OCI-LY1 (cell line): Measurements from ENCODE around the gene ZNF497.

Source experiments
- H2AFZ ChIP-seq: fragments of 200-600 bp; sonication (generic), shearing (Covaris generic); 2 replicates; pipeline ENCODE4 v1.6.0; 2014; ENCODE audit warnings: antibody characterized with exemption, mild to moderate bottlenecking, low read length
- H3F3A ChIP-seq: fragments of 200-600 bp; sonication (generic), shearing (Covaris generic); 2 replicates; pipeline ENCODE4 v1.6.0; 2014; ENCODE audit warnings: mild to moderate bottlenecking, antibody characterized with exemption, low read length, moderate library complexity; ENCODE audit not compliant: insufficient read depth
- H3K27ac ChIP-seq: fragments of 200-600 bp; sonication (generic); 2 replicates; pipeline ENCODE4 v1.5.1; 2014; ENCODE audit warnings: low read length, mixed run types, mild to moderate bottlenecking, low read depth; ENCODE audit not compliant: poor library complexity, severe bottlenecking
- H3K27me3 ChIP-seq: fragments of 200-600 bp; sonication (generic); 2 replicates; pipeline ENCODE4 v1.6.0; 2014; ENCODE audit warnings: antibody characterized with exemption, mild to moderate bottlenecking, low read length, moderate library complexity; ENCODE audit not compliant: insufficient read depth
- H3K36me3 ChIP-seq: fragments of 200-600 bp; sonication (generic); 2 replicates; pipeline ENCODE4 v1.6.1; 2014; ENCODE audit warnings: mild to moderate bottlenecking, antibody characterized with exemption, low read length, moderate library complexity, mixed read lengths; ENCODE audit not compliant: insufficient read depth
- H3K4me1 ChIP-seq: fragments of 200-600 bp; sonication (generic); 2 replicates; pipeline ENCODE4 v1.5.1; 2014; ENCODE audit warnings: mild to moderate bottlenecking, low read length, moderate library complexity; ENCODE audit not compliant: insufficient read depth, severe bottlenecking
- H3K4me2 ChIP-seq: fragments of 200-600 bp; sonication (generic), shearing (Covaris generic); 2 replicates; pipeline ENCODE4 v1.6.1; 2014; ENCODE audit warnings: low read length
- H3K4me3 ChIP-seq: fragments of 200-600 bp; sonication (generic); 2 replicates; pipeline ENCODE4 v1.5.1; 2014; ENCODE audit warnings: low read length, low read depth, mild to moderate bottlenecking, mixed read lengths; ENCODE audit not compliant: poor library complexity, severe bottlenecking
- H3K79me2 ChIP-seq: fragments of 200-600 bp; shearing (Covaris generic); 2 replicates; pipeline ENCODE4 v1.6.1; 2016; ENCODE audit warnings: mixed run types, low read length, mixed read lengths; ENCODE audit not compliant: insufficient read depth
- H3K9ac ChIP-seq: fragments of 200-600 bp; sonication (generic), shearing (Covaris generic); 2 replicates; pipeline ENCODE4 v1.6.1; 2014; ENCODE audit warnings: mild to moderate bottlenecking, low read length, mixed read lengths
- H3K9me2 ChIP-seq: fragments of 200-600 bp; sonication (generic), shearing (Covaris generic); 2 replicates; pipeline ENCODE4 v1.6.1; 2014; ENCODE audit warnings: low read depth, mild to moderate bottlenecking, low read length, mixed read lengths
- H3K9me3 ChIP-seq: fragments of 200-600 bp; shearing (Covaris generic); 2 replicates; pipeline ENCODE4 v1.6.1; 2014; ENCODE audit warnings: low read length, mixed read lengths
- H4K20me1 ChIP-seq: fragments of 200-600 bp; sonication (generic), shearing (Covaris generic); 2 replicates; pipeline ENCODE4 v1.6.0; 2016; ENCODE audit warnings: mild to moderate bottlenecking, low read length; ENCODE audit not compliant: insufficient read depth
- EZH2 ChIP-seq: fragments of 200-600 bp; sonication (generic), shearing (Covaris generic); IDR thresholded peaks from 2 replicates; pipeline ENCODE4 v1.8.0; 2017; ENCODE audit warnings: borderline replicate concordance, mixed run types, mild to moderate bottlenecking, antibody characterized with exemption, low read length, moderate library complexity, mixed read lengths
- TF ChIP-seq, protein P1 (sequence below): fragments of 200-600 bp; sonication (generic), shearing (Covaris generic); IDR thresholded peaks from 2 replicates; pipeline ENCODE4 v1.5.1; 2017; ENCODE audit warnings: mild to moderate bottlenecking, antibody characterized with exemption, low read length, moderate library complexity, mixed read lengths

The ZNF497 gene

DNA sequence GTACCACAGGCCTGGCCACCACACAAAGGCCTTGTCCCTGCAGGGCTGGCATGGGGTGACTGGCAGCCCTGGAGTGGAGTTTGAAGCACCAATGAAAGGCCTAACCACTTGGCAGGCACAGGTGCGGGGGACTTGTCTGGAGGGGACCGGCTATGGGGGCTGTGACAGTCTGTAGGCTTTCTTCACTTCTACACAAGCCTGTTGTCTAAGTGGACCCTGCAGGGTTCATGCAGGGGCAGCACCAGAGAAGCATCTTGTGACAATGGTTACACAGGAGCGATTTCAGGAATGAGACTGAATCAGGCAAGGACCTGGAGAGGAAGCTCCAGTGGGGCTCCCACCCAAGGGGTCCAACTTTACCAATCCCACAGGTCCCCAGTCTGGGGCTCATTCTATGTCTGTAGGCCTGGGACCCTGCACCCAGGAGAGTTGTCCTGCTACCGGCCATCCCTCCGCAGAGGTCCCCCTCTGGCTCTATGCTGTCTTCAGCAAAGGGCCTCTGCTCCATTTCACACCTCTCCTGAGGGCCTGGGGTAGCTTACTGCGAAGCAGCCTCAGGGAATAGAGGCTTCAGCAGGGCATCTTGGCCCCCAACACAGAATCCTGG, 20.5 kb upstream of the ZNF497 start:
- H3K9ac ChIP-seq: peak overlapping the region; percentile 18; the same call in 1 of the 2 replicates
- H3K4me1 ChIP-seq: peaks cover 51% of the 10 kb centered on the region
- TF ChIP-seq, protein P1, sequence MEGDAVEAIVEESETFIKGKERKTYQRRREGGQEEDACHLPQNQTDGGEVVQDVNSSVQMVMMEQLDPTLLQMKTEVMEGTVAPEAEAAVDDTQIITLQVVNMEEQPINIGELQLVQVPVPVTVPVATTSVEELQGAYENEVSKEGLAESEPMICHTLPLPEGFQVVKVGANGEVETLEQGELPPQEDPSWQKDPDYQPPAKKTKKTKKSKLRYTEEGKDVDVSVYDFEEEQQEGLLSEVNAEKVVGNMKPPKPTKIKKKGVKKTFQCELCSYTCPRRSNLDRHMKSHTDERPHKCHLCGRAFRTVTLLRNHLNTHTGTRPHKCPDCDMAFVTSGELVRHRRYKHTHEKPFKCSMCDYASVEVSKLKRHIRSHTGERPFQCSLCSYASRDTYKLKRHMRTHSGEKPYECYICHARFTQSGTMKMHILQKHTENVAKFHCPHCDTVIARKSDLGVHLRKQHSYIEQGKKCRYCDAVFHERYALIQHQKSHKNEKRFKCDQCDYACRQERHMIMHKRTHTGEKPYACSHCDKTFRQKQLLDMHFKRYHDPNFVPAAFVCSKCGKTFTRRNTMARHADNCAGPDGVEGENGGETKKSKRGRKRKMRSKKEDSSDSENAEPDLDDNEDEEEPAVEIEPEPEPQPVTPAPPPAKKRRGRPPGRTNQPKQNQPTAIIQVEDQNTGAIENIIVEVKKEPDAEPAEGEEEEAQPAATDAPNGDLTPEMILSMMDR: no peak
- no peak for TF ChIP-seq EZH2

DNA sequence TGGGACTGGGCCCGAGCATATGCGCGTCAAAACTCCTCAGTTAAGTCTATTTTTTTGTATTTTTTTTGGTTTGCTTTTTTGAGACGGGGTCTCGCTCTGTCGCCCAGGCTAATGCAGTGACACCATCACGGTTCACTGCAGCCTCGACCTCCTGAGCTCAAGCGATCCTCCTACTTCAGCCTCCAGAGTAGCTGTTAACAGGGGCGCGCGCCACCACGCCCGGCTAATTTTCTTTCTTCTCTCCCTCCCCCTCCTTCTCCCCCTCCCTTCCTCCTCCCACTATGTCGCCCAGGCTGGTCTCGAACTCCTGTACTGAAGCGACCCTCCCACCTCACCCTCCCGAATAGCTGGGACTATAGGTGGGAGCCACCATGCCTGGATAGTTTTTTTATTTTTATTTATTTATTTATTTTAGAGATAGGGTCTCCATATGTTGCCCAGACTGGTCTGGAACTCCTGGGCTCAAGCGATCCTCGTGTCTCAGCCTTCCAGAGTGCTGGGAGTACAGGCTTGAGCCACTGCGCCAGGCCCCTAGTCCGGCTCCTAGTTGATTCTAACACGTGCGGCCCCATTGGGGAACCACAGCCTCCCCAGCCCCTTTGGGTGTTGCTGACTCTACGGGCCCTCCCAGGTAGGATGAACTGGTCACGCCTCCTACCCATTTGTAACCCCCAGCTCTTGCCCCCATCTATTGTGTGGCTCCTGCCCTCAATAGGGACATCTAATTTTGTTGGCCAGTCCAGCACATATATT, 19.1 kb upstream of the ZNF497 start:
- Histone ChIP-seq H3K4me3 (peak overlapping the region; percentile 74), H3K9me3 (no peaks in the 10 kb centered on the region), H4K20me1 (no peaks in the 10 kb centered on the region), H3K27ac (peak overlapping the region; percentile 63), H3K9ac (peak overlapping the region; percentile 67), H3K4me2 (peak overlapping the region; percentile 91), H3K27me3 (no peaks in the 10 kb centered on the region), H3K36me3 (no peaks in the 10 kb centered on the region), H2AFZ (no peak overlapping the region), H3K79me2 (no peaks in the 10 kb centered on the region), H3K4me1 (peaks cover 47% of the 10 kb centered on the region), H3K9me2 (no peaks in the 10 kb centered on the region), H3F3A (no peaks in the 10 kb centered on the region)
- TF ChIP-seq EZH2: no peak
- TF ChIP-seq, protein P1: no peak

More for the DNA sequence above, 20.5 kb upstream of the ZNF497 start:
- H3K27me3 ChIP-seq: no peaks in the 10 kb centered on the region
- H3K79me2 ChIP-seq: peaks cover 10% of the 10 kb centered on the region
- no peak overlapping the region for H3K4me3 ChIP-seq
- H3K9me3 ChIP-seq: no peaks in the 10 kb centered on the region
- H3K27ac ChIP-seq: peak overlapping the region; percentile 63
- H4K20me1 ChIP-seq: no peaks in the 10 kb centered on the region
- peak overlapping the region; percentile 91; the same call in 1 of the 2 replicates for H3K4me2 ChIP-seq
- peaks cover 8% of the 10 kb centered on the region for H3K36me3 ChIP-seq
- no peak overlapping the region for H2AFZ ChIP-seq
- no peaks in the 10 kb centered on the region for H3F3A ChIP-seq
- H3K9me2 ChIP-seq: no peaks in the 10 kb centered on the region

DNA sequence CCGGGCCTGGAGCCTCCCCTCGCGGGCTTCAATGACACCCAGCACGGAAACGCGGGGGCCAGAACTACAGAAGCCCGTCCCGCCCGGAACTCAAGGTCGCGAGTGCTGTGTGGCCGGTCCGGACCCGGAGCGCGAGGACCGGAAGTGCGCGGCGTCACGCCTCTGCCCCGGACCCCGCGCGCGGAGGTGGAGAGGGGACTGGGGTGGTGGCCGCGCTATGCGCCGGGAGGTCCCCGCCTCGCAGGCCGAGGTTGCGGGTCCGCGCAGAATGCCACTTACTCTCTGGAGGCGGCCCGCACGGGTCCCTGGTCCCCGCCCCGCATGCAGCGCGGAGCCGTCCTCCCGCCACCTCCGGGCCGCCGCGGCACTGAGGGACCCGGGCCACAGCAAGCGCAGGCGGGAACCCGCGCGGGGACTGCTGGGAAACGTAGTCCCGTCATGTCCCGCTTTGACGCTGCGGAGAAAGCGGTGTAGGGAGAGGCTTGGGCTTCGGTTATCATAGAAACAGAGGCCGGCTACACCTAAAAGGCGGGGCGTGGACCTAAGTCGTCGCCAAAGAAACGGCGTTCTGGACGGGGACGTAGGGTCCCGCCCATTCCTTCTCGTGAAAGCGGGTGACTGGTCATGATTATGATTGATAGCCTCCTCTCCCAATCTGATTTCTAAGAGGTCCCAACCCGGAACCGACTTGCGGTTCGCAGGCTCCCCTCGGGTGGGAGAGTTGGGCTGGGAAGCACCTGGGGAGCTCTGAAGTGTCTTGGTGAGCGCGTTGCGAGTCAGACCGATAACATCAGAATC, 18.3 kb upstream of the ZNF497 start, which contains the start of gene ZNF837:
TSS of gene ZNF837 (minus strand) at position 369 of the 798 bp plus-strand sequence. CDS start 11,698 bp downstream, outside the sequence.
- Histone ChIP-seq H3K27ac (peak within 1 kb of the TSS; percentile 63), H3K36me3 (no peaks in the 10 kb centered on the region), H3F3A (no peaks in the 10 kb centered on the region), H3K4me1 (peaks cover 41% of the 10 kb centered on the region), H3K79me2 (no peaks in the 10 kb centered on the region), H3K27me3 (no peaks in the 10 kb centered on the region), H3K4me3 (peak within 1 kb of the TSS; percentile 74), H3K9ac (peak within 1 kb of the TSS; percentile 93), H3K9me2 (no peaks in the 10 kb centered on the region), H3K4me2 (peak within 1 kb of the TSS; percentile 91), H4K20me1 (no peaks in the 10 kb centered on the region), H3K9me3 (no peaks in the 10 kb centered on the region), H2AFZ (no peak within 1 kb of the TSS)
- TF ChIP-seq EZH2: no peak
- TF ChIP-seq, protein P1: no peak
